Measurements from ENCODE around the gene TMF1.

TMF1 gene

DNA sequence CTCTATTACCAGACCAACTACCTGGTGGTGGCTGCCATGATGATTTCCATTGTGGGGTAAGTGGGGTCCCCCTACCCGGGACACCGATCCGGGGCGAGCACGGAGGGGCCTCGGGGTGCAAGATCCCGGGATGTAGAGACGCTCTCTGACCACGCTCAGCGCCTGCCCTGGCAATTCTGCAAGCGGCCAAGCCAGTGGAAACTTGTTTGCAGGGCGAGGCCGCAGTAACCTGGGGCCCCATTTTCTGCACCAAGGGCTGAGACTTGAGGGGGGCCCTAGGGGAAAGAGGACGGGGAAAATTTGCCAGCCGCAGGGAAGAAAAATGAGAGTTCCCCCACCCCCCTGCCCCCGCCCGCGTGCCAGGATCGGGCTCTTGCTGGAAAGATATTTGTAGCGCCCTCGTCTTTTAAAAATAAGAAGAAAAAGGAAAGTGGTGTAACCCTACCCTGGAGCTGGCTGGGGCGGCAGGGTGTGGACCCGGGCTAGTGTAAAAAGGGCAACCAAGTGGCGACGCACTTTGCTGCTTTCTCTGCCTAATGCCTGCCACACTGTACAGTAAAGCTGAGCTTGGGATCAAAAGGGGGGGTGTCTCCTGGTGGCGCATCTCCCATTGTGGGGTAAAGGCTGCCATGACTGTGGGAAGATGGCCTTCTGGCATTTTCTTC is 33.2 kb upstream of the TMF1 start:
- Mint-ChIP-seq H3K36me3 (ENCODE audit: low read depth) (peaks cover 51% of the 10 kb centered on the region), H3K9me3 (no peaks in the 10 kb centered on the region), H3K4me3 (peak overlapping the region; percentile 96), H3K4me1 (ENCODE audit: low read depth) (peaks cover 72% of the 10 kb centered on the region), H3K27me3 (no peaks in the 10 kb centered on the region), H3K27ac (peak overlapping the region; percentile 99)
- peak; percentile 52 for DNase-seq

DNA sequence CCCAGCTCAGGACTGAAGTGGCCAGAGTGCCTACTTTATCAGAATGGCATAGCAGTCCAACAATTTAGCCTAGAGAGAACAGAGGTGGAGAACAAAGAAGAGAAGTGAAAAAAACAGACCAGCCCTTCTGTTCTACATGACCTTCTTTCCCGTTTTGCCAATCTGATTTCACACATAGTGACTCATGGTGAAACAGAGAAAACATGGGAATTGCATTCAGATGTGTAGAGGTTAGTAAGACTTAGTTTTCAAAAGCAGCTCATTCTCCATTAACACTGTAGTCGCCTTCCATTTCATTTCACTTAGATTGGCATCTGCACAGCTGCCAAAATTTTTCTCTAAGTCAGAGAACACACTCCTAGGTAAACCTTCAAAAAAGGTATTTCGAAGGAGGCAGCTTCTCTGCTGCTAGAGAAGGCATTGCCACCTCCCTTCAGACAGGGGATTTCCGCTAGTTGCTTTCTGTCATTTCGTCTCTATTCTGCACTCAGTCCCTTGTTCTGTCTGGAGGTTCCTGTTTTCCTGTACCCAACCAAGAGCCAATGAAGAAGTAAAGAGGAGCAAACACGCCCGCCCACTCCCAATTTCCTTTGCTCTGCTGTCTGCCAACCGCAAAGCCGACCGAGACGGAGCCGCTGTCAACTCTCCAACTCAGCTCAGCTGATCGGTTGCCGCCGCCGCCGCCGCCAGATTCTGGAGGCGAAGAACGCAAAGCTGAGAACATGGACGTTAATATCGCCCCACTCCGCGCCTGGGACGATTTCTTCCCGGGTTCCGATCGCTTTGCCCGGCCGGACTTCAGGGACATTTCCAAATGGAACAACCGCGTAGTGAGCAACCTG is 32.4 kb upstream of the TMF1 start, which contains the start of gene ARL6IP5:
TSS of gene ARL6IP5 (plus strand) at position 612 of the 842 bp plus-strand sequence. CDS start at position 723, 111 bp downstream.
- peak; percentile 89 for DNase-seq
- peak within 1 kb of the TSS; percentile 99 for H3K27ac Mint-ChIP-seq
- H3K9me3 Mint-ChIP-seq = no peaks in the 10 kb centered on the region
- peak within 1 kb of the TSS; percentile 96 for H3K4me3 Mint-ChIP-seq
- H3K27me3 Mint-ChIP-seq = no peaks in the 10 kb centered on the region
- H3K36me3 Mint-ChIP-seq (ENCODE audit: low read depth) = peaks cover 45% of the 10 kb centered on the region
- peaks cover 64% of the 10 kb centered on the region for H3K4me1 Mint-ChIP-seq (ENCODE audit: low read depth)

DNA sequence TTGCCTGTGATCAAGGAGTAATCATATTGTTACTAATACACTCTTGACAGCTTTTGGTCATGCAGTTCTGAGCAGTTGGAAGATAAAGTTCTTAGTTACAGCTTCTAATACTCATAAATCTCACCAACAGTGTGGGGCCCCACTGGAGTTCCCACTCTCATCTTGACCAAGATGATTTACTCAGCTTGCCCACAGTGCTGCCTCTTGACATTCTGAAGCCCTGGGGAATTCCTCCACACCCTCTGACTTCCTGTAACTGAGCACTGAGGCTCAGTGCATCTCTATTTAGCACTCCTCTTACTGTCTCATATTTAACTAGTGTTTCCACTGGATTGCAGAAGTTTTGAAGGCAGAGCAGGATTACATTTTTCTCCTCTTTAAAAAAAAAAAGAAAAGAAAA is 30.7 kb upstream of the TMF1 start:
- H3K4me1 Mint-ChIP-seq (ENCODE audit: low read depth) = peaks cover 64% of the 10 kb centered on the region

DNA sequence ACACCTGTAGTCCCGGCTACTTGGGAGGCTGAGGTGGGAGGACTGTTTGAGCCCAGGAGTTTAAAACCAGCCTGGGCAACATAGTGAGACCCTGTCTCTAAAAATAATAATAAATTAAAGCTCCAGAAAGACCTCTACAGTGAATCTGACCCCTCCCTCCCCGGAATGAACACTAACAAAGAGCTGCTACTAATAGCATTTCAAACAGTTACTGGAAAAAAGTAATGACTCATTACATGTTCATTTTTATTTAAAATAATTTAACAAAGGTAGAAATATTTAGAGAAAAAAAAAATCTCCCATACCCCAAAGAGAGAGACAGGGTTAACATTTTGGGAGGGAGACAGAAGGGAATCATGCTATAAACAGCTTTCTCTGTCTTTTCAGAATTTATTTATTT is 30.2 kb upstream of the TMF1 start:
- Mint-ChIP-seq H3K27me3 (no peaks in the 10 kb centered on the region), H3K27ac (peak overlapping the region; percentile 99), H3K36me3 (ENCODE audit: low read depth) (peaks cover 42% of the 10 kb centered on the region), H3K4me3 (peak overlapping the region; percentile 96), H3K4me1 (ENCODE audit: low read depth) (peaks cover 64% of the 10 kb centered on the region), H3K9me3 (no peaks in the 10 kb centered on the region)
- no peak for DNase-seq

More for the DNA sequence above, 30.7 kb upstream of the TMF1 start:
- Mint-ChIP-seq H3K9me3 (no peaks in the 10 kb centered on the region), H3K36me3 (ENCODE audit: low read depth) (peaks cover 41% of the 10 kb centered on the region), H3K4me3 (peak overlapping the region; percentile 96), H3K27me3 (no peaks in the 10 kb centered on the region), H3K27ac (peak overlapping the region; percentile 99)
- DNase-seq = peak; percentile 71

DNA sequence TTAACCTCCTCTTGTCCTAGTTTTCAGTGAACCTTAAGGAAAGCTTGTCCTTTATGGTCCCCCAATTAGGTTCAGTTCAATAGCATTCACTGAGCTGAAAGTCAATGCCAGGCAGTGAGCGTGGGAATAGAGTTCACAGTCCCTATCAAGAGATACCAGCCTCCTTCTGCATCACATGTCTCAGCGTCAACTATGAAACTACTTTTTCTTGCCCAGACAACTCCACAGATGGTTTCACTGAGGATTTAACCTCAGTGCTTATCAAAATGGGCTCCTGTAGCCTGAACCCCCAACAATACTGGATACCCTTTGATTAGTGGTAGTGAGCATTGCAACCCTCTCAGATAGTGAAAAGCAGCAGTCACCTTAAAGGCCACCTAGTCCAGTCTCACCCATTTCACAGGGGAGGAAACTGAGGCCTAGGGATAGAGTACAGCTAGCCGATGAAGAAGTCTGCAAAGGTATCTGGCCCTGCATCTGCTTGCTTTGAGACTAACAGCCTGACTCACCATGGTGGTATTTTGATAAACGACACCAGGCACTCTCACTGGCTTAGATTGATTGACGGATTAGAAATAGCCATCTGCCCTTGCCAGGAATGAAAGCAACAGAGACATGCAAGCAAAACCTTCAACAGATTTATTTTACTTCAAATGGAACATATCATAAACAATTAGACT is 29.6 kb upstream of the TMF1 start:
- no peaks in the 10 kb centered on the region for H3K9me3 Mint-ChIP-seq
- H3K27me3 Mint-ChIP-seq = no peaks in the 10 kb centered on the region
- H3K36me3 Mint-ChIP-seq (ENCODE audit: low read depth) = peaks cover 41% of the 10 kb centered on the region
- H3K4me1 Mint-ChIP-seq (ENCODE audit: low read depth) = peaks cover 65% of the 10 kb centered on the region
- DNase-seq = no peak
- H3K27ac Mint-ChIP-seq = peak overlapping the region; percentile 99
- H3K4me3 Mint-ChIP-seq = peak overlapping the region; percentile 96

DNA sequence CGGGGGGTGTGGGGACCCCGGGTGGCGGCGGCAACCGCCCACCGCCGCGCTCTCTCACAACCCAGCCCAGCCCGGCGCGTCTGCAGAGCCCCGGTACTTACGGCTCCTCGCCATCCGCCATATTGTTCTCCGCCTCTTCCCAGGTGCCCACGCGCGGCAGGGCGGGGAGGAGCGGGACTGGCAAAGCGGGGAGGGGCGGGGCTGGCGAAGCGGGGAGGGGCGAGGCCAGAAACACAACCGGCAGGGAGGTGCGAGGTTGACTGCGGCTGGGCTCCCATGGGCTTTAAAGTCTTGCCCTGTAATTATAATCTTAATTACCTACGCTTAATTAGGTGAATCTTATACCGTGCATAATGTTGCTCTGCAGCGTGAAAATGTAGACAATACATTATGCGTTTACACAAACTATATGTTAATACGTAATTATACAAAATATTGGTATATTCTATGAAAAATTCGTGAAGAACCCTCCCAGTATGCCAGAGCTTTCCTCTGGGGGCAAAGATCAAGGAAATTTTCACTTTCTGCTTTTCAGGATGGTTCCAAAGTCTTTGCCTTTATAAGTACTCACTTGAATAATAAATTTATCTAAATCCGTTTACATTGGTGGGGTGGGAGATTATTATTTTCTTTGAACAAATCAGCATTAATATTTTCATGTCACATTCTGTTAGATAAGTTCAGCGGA is 28.2 kb upstream of the TMF1 start, which contains the start of gene UBA3:
TSS of gene UBA3 (minus strand) at position 133 of the 688 bp plus-strand sequence. CDS start at position 121, 12 bp downstream.
- Mint-ChIP-seq H3K36me3 (ENCODE audit: low read depth) (peaks cover 40% of the 10 kb centered on the region), H3K4me3 (peak within 1 kb of the TSS; percentile 83), H3K27ac (peak within 1 kb of the TSS; percentile 99), H3K27me3 (no peaks in the 10 kb centered on the region), H3K9me3 (no peaks in the 10 kb centered on the region), H3K4me1 (ENCODE audit: low read depth) (peaks cover 69% of the 10 kb centered on the region)
- peak; percentile 92 for DNase-seq

DNA sequence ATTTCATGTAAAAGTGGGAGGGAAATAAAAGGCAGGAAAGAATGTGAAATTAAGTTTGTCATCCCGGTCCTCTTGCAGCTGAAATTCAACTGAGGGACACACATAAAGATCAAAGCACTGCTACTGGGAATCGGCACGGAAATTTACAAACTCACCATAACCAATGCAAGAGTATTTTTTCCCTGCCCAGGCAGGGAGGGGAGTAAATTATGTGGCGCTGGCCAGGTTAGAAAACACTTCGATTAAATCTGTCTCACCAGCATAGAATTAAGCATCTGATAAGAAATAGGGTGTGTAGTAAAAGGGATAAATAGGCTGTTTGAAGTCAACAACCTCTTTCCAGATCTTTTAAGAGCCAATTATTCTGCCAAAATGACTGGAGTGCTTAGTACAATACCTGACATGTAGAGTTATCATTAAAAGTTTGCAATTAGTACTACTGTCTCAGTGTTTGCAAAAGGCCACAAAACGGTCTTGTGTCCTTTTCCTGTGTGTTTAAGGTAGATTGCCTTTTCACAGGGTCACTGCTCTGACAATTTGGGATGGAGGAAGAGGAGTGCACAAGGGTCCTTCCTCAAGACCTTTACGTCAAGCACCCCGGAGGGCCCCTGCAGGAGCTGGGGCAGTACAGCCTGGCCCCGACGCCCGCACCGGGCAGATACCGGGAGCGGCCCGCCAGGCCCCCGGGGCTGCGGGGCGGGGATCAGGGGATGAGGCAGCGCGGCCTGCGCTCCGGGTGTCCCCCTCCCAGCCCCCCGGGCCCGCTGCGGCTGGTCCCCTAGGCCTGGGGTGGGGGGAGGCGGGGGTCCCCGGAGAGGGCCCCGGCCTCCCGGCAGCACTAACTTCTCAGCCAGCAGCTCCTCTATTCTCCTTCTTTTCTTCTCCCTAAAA is 27.4 kb upstream of the TMF1 start:
- DNase-seq = no peak
- Mint-ChIP-seq H3K4me3 (peak overlapping the region; percentile 83), H3K27me3 (no peaks in the 10 kb centered on the region), H3K4me1 (ENCODE audit: low read depth) (peaks cover 67% of the 10 kb centered on the region), H3K9me3 (no peaks in the 10 kb centered on the region), H3K27ac (peak overlapping the region; percentile 86), H3K36me3 (ENCODE audit: low read depth) (peaks cover 37% of the 10 kb centered on the region)

DNA sequence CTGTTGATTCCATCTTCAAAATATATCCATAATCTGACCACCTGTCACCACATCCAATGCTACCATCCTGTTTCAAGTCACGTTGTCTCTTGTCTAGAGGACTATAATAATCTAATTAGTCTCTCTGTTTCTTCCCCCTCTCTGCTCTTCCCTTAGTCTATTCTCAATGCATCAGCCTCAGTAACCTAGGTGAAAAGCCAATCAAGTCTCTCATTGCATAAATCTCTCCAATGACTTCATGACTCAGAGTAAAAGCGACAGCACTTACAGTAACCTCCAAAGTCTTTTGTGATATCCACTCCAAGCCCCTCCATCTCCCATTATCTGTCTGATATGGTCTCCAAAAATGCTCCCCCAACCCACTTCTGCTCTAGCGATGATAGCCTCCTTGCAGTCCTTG is 20.8 kb upstream of the TMF1 start:
- no peak for DNase-seq
- peaks cover 47% of the 10 kb centered on the region for H3K4me1 Mint-ChIP-seq (ENCODE audit: low read depth)
- no peaks in the 10 kb centered on the region for H3K9me3 Mint-ChIP-seq
- no peaks in the 10 kb centered on the region for H3K27me3 Mint-ChIP-seq
- no peak overlapping the region for H3K4me3 Mint-ChIP-seq
- H3K36me3 Mint-ChIP-seq (ENCODE audit: low read depth) = peaks cover 82% of the 10 kb centered on the region
- H3K27ac Mint-ChIP-seq = peak overlapping the region; percentile 0

DNA sequence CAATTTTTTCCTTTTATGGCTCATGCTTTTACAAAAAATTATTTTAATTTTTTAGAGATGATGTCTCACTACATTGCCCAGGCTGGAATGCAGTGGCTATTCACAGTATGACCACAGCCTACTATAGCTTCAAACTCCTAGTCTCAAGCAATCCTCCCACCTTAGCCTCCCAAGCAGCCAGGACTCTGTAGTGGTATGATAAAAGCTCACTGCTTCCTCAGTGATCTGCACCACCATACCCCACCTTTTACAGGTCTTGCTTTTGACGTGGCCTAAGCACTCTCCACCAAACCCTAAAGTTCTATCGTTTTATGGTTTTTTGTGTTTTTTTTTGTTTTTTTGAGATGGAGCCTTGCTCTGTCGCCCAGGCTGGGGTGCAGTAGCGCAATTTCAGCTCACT is 14.0 kb upstream of the TMF1 start:
- Mint-ChIP-seq H3K27ac (peak overlapping the region; percentile 88), H3K4me1 (ENCODE audit: low read depth) (peaks cover 53% of the 10 kb centered on the region), H3K4me3 (no peak overlapping the region), H3K36me3 (ENCODE audit: low read depth) (peaks cover 80% of the 10 kb centered on the region), H3K9me3 (no peaks in the 10 kb centered on the region), H3K27me3 (no peaks in the 10 kb centered on the region)
- DNase-seq = no peak

DNA sequence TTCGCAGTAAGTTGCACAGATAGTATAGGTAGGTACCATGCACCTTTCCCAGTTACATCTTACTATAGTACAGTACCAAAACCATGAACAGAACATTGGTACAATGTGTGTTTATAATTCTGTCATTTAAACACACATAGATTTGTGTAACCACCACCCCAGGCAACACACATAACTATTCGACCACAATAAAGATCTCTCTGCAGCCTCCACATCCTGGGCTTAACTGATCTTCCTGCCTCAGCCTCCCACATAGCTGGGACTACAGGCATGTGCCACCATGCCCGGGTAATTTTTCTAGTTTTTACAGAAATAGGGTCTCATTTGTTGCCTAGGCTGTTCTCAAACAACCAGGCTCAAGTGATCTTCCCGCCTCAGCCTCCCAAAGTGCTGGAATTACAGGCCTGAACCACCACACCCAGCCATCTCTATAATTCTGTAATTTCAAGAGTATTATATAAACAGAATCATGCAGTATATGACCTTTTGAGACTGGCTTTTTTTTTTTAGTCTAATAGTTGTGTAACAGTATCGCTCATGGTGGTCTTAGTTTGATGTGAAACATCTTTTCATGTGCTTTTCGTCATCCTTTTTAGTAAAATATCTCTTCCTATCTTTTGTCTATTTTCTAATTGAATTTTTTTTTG is 13.3 kb upstream of the TMF1 start:
- H3K27me3 Mint-ChIP-seq = no peaks in the 10 kb centered on the region
- H3K4me1 Mint-ChIP-seq (ENCODE audit: low read depth) = peaks cover 51% of the 10 kb centered on the region
- DNase-seq = no peak
- no peaks in the 10 kb centered on the region for H3K9me3 Mint-ChIP-seq
- H3K27ac Mint-ChIP-seq = peak overlapping the region; percentile 88
- H3K36me3 Mint-ChIP-seq (ENCODE audit: low read depth) = peaks cover 80% of the 10 kb centered on the region
- H3K4me3 Mint-ChIP-seq = peak overlapping the region; percentile 8

DNA sequence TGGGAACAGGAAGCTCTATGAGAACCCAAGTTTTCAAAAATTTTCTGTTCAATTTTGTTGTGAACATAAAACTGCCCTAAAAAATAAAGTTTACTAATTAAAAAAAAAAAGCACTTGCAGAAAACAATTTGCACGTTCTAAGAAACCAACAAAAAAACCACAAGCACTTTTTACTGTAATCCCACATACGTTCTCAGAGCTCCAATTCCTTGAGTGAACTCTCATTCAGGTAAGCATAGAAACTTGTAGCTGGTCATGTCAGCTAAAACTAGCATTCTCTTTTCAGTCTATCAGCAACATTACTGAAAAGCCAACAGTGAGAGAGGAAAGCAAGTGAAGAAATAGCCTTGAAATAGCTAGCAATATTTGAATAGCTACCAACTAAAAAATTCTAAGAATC is 11.5 kb upstream of the TMF1 start:
- Mint-ChIP-seq H3K27me3 (no peaks in the 10 kb centered on the region), H3K4me3 (no peak overlapping the region), H3K36me3 (ENCODE audit: low read depth) (peaks cover 85% of the 10 kb centered on the region), H3K4me1 (ENCODE audit: low read depth) (peaks cover 60% of the 10 kb centered on the region), H3K27ac (peak overlapping the region; percentile 68), H3K9me3 (no peaks in the 10 kb centered on the region)
- DNase-seq = no peak

DNA sequence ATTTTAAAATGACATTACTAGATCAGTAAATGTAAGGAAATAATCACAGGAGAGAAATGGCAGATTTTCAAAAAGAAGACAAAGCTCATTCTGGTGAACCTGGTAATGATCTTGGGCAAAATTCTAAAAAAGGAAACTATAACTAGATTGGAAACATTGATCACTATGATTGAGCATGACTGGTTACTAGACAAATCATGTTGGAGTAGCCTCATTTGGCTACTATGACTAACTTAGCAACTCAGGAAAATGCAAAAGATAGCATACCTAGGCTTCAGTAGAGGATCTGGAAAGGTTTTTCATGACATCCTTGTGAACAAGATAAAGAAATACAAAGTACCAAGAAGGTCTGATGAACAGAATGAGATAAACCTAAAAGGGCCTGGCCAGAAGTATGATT is 7.6 kb upstream of the TMF1 start:
- Mint-ChIP-seq H3K27ac (peak overlapping the region; percentile 94), H3K36me3 (ENCODE audit: low read depth) (peaks cover 96% of the 10 kb centered on the region), H3K9me3 (no peaks in the 10 kb centered on the region), H3K27me3 (no peaks in the 10 kb centered on the region), H3K4me3 (no peak overlapping the region), H3K4me1 (ENCODE audit: low read depth) (peaks cover 50% of the 10 kb centered on the region)
- no peak for DNase-seq

DNA sequence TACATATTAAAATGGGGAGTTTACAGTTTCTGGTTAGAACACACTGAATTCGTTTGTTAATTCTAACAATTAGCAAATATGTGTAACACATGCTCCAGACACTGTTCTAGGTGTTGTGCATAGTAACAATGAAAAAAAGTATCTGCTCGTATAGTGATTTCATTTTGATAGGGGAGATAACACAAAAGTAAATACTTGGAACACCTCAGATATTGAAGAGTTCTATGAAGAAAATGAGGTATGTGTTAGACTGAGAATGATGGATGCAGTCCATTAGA is 6.8 kb upstream of the TMF1 start:
- H3K36me3 Mint-ChIP-seq (ENCODE audit: low read depth) = peaks cover 92% of the 10 kb centered on the region
- peak overlapping the region; percentile 94 for H3K27ac Mint-ChIP-seq
- no peaks in the 10 kb centered on the region for H3K27me3 Mint-ChIP-seq
- H3K4me1 Mint-ChIP-seq (ENCODE audit: low read depth) = peaks cover 42% of the 10 kb centered on the region
- no peak overlapping the region for H3K4me3 Mint-ChIP-seq
- no peaks in the 10 kb centered on the region for H3K9me3 Mint-ChIP-seq
- DNase-seq = no peak

Data from activated T-cell treated with anti-CD3 and anti-CD28 coated beads, Interleukin-2, amount 50 U/mL, for 24 hours (primary cell).